A204.1 (cell line): ENCODE results near the gene MCF2.

ENCODE experiments used
- FAIRE-seq: peaks from 2 replicates; lab custom pipeline; 2012; peaks lifted over from hg19 to GRCh38; lab: Jason Lieb, UNC

The MCF2 gene

DNA sequence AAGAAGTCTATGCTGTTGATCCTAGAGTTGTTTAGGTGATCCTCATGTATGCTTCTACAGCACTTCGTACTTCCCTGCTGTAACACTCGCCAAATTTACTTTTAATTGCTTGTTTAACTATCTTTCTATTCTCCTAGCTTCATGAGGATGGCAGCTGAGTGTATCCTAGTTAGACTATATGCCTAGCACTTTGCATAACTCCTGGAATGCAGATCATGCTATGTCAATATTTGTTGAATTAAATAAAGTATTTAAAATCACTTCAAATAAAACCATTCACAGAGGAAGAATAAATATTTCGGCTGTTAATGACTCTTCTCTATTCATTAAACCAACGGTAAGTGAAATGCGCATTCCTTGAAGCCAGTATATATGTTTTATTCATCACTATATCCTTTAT lies 122.4 kb downstream of the MCF2 start:
- no peak for FAIRE-seq

DNA sequence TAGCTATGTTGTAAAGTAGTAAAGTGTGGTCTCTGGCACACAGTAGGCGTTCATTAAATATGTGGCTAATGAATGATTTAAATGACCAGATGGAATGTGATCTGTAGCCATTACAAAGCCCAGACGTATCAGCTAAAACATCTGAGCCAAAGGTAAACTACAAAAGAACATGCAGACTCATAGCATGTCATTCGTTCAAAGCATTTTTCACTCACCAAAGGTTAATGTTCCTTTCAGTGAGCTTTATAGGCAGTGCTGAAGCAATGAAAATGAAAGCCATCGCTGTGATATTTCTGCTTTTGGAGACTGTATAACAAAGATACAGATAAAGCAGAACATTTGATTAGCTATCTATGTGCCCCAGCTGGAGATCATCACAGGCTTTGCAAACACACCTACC lies 126.9 kb downstream of the MCF2 start:
- FAIRE-seq, result no peak

DNA sequence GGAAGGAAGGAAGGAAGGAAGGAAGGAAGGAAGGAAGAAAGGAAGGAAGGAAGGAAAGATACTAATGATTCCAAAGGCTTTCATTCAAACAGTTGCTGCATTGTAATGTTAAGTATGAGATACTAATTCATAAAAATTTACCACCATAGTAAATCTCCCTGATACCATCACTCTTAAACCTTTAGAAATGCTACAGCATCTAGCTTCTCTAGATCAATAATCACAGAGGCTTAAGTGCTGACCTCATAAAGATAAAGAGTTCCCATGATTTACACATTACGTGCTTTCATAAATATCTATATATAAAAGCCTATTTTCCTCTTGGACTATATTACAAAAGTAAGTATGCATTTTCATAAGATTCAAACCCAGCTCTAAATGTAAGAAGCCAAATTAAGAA lies 141.0 kb downstream of the MCF2 start:
- FAIRE-seq, result no peak

DNA sequence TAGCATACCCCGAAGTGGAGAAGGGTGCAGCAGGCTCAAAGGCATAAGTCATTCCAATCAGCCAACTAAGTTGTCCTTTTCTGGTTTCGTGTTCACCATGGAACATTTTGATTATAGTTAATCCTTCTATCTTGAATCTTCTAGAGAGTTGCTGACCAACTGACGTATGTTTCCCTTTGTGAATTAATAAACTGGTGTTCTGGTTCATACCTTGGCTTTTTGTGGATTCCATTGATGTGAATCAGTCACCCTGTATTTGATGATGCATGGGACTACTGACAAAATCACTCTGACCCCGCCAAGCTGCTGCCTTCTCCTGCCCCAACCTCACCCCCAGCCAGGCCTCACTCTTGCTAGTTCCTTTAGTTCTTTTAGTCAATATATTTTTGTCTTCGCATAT lies 144.7 kb downstream of the MCF2 start:
- FAIRE-seq, result no peak

DNA sequence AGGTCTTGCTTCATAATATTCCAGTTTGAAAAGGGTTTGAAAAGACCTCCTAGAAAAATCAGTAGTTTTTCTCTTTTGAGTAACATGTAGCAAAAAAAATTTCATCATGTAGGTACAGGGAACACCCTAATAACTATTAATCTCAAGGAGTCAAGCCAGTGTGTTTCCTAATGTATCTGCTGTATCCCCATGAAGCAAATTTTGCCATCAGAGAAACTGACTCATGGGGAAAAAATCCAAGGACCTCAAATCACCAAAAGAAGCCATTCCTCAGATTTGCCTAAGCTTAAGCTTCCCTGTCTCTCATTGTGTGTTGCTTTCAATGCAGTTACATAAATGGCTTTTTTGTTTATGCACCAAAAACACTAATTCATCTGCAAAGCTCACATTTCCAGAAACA lies 147.7 kb downstream of the MCF2 start:
- no peak for FAIRE-seq

DNA sequence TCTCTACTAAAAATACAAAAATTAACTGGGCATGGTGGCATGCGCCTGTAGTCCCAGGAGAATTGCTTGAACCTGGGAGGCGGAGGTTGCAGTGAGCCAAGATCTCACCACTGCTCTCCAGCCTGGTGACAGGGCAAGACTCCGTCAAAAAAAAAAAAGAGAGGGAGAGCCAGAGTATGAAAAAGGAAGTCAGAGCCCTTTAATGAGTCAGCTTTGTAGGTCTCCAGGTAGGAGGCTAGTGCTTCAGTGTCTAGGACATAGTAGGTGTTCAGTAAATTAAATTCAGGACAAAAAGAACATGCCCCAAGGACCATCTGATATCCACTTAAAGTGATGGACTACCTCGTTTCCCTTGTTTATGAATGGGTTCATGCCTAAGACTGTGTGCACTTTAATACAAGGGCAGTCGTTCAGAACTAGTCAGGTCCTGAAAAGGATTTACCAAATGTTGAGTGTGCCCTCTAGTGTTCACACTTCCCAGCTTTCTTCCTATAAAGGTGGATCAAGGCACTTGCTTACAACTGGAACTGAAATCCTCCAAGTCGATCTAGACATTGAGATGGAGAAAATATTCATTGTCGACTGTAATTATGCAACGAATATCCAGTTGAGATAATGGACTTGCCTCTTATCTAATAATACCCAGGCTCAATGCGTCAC lies 148.5 kb downstream of the MCF2 start:
- FAIRE-seq, result peak; percentile 55

DNA sequence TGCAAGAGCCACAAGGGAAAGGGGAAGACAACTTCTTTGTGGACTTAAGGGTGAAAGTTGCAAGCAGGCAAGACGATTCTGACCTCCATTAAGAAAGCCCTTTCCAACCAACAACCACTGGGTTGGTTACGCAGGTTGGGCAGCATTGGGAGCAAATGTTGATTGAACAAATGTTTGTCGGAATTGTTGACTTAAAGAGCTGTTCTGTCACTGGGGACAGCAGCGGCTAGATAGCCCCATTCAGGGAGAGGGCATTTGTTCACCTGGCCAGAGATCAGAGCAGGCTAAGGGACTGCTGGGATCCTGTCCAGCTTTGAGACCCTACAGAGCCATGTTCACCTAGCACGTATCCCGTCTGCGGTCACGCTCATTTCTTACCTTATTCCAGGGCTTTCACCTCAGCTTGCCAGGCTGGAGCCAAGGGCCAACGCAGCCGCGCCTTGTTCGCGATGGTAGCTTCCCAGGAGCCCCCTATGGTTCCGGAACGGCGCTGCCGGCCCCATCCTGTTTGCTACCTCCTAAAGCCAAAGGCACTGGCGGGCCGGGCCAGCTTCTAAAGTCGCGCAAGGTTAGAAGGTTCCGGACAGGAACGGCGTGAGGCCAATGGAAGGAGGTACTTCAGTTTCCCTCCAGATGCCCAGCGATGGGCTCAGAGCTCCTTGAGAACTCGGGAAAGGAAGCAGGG lies 152.8 kb downstream of the MCF2 start:
- FAIRE-seq, result no peak

DNA sequence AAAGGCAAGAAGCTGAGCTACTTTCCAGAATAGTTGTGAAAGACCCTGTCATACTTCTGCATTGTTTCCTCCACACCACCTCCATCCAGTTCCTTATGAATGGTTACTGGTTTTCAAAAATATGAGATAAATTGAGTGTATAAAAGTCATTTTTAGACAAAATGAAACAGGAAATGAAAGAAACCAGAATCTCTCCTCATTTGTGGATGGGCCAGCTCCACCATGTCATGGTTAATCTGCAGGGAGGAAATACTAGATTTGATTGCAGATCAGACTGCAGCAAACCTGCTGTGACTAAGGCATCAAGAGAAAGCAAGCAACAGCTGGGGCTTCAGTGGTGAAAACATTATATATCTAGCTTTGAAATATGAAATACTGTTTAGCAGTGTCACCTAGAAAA lies 153.6 kb downstream of the MCF2 start:
- FAIRE-seq, result no peak

DNA sequence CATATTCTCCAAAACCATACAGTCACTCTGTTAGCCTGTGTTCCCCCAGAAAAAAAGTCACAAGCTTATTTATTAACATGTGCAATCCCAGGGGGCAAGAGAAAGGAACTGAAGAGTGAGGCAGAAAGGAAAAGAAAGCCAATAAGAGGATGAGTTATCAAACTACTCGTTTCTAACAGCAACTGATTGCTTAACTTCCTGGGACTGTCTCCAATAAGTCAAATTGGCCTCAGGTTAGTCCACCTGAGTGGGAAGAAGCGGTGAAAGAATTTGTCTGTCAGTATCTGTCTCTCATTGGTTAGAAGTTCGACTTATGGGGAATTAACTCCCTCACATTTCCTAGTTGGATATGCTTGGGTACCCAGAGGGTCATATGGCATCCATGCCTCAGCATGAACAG lies 163.4 kb downstream of the MCF2 start:
- FAIRE-seq, result no peak

DNA sequence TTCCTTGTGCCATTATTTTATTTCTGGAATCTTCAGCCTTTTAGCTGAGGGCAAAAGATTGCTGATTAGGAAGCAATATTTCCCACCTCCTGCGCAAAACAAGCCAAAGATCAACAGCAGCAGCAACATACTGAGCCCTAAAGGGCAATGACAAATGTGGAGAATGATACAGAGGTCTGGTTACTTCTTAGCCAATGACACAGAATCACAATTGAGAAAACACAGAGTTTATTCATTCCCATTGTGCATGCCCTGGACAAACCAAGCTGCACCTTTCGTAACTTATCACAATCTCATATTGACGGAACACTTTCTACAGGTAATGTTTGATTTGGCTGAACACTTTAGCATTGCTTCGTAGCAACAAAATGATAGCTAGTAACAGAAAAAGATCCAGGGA lies 164.0 kb downstream of the MCF2 start:
- FAIRE-seq, result no peak

DNA sequence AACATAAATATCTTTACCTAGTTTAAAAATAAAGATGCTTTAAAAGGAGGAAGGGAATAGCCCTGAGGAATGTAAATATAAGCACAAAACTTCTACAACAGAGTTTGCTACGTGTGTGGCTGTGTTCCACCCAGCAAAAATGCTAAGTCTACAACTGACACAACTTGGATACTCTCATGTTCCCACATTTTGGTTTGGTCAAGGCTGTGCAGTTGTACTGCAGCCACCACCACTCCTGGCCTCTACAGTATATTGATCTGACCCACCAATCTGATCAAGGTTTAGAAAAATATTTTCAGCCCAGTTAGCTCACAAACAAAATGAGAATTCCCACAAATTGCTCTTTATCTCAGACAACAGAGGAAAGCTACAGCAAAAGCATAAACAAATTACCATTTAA lies 165.3 kb downstream of the MCF2 start:
- no peak for FAIRE-seq

DNA sequence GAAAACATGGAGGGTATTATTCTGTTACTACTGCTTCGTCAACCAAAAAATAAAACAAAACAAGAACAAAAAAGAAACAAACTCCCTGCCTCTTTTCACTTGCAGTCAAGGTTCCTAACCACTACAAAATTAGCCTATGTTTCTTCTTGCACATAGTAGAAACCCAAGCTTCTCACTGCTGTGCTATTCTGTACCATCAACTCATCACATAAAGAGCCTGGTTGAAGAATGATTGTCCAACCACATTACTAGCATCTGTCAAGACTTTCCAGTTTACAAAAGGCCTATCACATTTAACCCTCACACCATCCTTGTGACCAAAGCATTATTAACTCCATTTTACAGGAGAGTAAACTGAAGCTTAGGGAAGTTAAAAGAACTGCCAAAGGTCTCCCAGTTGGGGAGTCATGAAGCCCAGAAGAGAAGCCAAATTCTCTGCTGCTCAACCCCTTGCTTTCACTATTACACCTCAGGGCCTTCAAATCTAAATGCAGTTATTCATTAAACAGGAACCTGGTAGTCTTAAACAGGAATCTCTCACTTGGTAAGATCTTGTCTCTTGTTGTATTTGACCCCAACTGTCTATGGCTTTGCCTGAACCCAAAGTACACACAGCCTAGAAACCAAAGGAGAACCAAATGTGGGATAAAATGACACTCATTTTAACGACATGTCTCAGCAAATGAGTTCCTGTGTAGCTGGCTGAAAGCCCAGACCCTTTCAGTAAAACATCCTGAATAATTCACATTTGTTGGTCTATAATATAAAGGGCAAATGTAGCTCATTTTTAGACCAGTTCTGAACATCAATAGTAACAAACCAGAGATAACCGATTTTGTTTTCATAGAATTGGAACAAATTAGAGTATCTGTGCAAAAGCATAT lies 168.8 kb downstream of the MCF2 start:
- no peak for FAIRE-seq

DNA sequence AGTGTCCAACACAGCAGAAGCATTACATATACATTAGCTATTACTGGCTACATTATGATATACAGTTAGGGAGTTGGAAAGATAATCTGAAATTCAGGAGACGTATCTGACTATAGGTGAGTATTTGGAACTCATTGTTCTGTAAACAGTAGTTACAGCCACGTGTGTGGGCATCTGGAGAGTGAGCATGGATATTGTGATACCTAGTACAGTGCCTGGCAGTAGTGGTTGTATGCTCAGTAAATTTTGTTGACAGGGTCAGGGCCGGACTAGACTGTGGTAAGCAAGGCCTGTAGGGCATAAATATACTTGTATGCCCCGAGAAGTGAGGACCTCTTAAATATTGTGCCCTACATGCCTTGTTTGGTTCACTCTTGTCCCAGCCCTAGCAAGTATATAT lies 174.5 kb downstream of the MCF2 start:
- FAIRE-seq, result no peak

DNA sequence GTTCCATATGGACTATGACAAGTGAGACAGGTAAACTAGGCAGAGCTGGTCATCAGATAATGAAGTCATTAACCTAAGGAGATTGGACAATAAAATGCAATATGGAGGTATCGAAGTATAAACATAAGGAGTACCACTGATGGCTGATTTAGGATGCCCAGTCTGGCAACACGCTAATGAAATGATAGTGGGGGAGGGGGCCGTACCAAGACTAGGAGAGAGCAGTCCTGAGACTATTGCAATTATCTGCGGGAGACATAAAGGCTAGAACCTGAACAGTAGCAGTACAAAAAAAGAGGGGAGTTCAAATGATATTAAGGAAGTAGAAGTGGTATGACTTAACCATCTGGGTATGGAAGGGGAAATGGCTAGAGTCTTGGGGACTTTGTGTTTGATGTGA lies 175.1 kb downstream of the MCF2 start:
- no peak for FAIRE-seq
